ENCODE measurements around the gene SLC29A3. TPM values are rescaled to one million over a fixed set of nuclear protein-coding genes. Genes with fewer than 3 reads are reported as not detected.

SLC29A3 gene
- total and polyA plus RNA-seq, 2 donors from 2014 or later, result 5.3 to 5.7 TPM

DNA sequence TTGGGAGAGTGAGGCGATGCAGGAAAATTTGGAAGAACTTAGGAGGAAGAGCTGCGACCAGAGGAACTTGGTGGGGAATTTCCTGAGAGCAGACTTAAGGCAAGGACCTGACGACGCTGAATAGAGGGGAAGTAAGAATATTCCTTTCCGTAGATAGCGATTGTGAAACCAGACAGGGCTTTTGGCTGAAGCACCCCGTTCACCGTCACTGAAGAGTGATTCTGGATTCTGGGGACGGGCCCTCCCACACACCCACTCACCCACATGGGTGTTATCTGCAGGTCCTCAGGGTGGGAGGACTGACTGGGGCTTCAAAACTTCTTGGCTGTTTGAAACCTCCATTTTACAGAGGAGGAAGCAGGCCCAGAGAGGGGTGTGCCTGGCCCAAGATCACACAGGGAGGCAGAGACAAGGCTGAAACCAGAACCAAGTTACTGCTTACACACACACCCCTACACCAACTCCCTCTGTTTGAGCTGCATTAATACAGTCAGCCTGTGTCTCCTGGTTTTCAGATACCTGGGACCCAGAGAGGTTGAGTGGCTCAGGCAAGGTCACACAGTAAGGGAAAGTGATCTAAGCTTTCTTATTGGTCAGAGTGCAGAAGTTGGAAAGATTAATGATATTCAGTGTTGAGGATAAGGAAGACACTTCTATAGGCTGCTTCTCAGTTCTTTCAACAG is 40.4 kb downstream of the SLC29A3 start:
- intact Hi-C loops (cut with DNase I), result no loop called here
- peaks cover 0 to 11% (median 4%) of the 10 kb centered on the region in 3 donors for H3K36me3 ChIP-seq (ENCODE audit: control insufficient read depth in 2 of 3, insufficient read depth in 3 of 3, low read length in 3 of 3)
- no peak overlapping the region for H3K9ac ChIP-seq (ENCODE audit: low read length in 3 of 3)
- peaks cover 0 to 3% (median 0%) of the 10 kb centered on the region in 3 donors for H3K4me1 ChIP-seq (ENCODE audit: control insufficient read depth in 2 of 3, insufficient read depth in 2 of 3, low read depth in 1 of 3, low read length in 3 of 3)
- no peaks in the 10 kb centered on the region for H3K9me3 ChIP-seq (ENCODE audit: control insufficient read depth in 2 of 3, insufficient read depth in 1 of 3, low read length in 3 of 3)
- H3K27me3 ChIP-seq (ENCODE audit: control insufficient read depth, insufficient read depth, low read length), result no peaks in the 10 kb centered on the region
- TF ChIP-seq CTCF (IDR thresholded peaks at IDR 0.05; ENCODE audit: borderline replicate concordance, extremely low read depth, insufficient read depth), result no peak
- FAIRE-seq (no peak), DNase-seq (no peak)
- no peak overlapping the region for H3K27ac ChIP-seq (ENCODE audit: low read depth in 2 of 2, low read length in 2 of 2)
- no peak overlapping the region for H3K4me3 ChIP-seq (ENCODE audit: low read length in 3 of 3)

- FAIRE-seq (no peak), DNase-seq (no peak)
- Histone ChIP-seq H3K4me3 (ENCODE audit: low read length in 3 of 3) (no peak overlapping the region), H3K27me3 (ENCODE audit: control insufficient read depth, insufficient read depth, low read length) (no peaks in the 10 kb centered on the region), H3K4me1 (ENCODE audit: control insufficient read depth in 2 of 3, insufficient read depth in 2 of 3, low read depth in 1 of 3, low read length in 3 of 3) (peaks cover 0 to 3% (median 0%) of the 10 kb centered on the region in 3 donors), H3K9me3 (ENCODE audit: control insufficient read depth in 2 of 3, insufficient read depth in 1 of 3, low read length in 3 of 3) (no peaks in the 10 kb centered on the region), H3K36me3 (ENCODE audit: control insufficient read depth in 2 of 3, insufficient read depth in 3 of 3, low read length in 3 of 3) (peaks cover 0 to 7% (median 2%) of the 10 kb centered on the region in 3 donors), H3K9ac (ENCODE audit: low read length in 3 of 3) (no peak overlapping the region), H3K27ac (ENCODE audit: low read depth in 2 of 2, low read length in 2 of 2) (no peak overlapping the region)
- no peak for TF ChIP-seq CTCF (IDR thresholded peaks at IDR 0.05; ENCODE audit: borderline replicate concordance, extremely low read depth, insufficient read depth)
- intact Hi-C loops (cut with DNase I), result no loop called here
These were observed 41.7 kb downstream of the SLC29A3 start for GRCh38 chr10:71360735-71361134.

GRCh38 chr10:71361581-71361980 is 42.5 kb downstream of the SLC29A3 start:
- no peak for FAIRE-seq
- peaks cover 0 to 3% (median 0%) of the 10 kb centered on the region in 3 donors for H3K4me1 ChIP-seq (ENCODE audit: control insufficient read depth in 2 of 3, insufficient read depth in 2 of 3, low read depth in 1 of 3, low read length in 3 of 3)
- H3K27ac ChIP-seq (ENCODE audit: low read depth in 2 of 2, low read length in 2 of 2), result no peak overlapping the region

More at GRCh38 chr10:71361581-71361980, 42.5 kb downstream of the SLC29A3 start:
- H3K36me3 ChIP-seq (ENCODE audit: control insufficient read depth in 2 of 3, insufficient read depth in 3 of 3, low read length in 3 of 3), result peaks cover 0 to 7% (median 2%) of the 10 kb centered on the region in 3 donors
- DNase-seq, result no peak
- intact Hi-C loops (cut with DNase I), result no loop called here
- no peaks in the 10 kb centered on the region for H3K9me3 ChIP-seq (ENCODE audit: control insufficient read depth in 2 of 3, insufficient read depth in 1 of 3, low read length in 3 of 3)
- no peak overlapping the region for H3K4me3 ChIP-seq (ENCODE audit: low read length in 3 of 3)
- TF ChIP-seq CTCF (IDR thresholded peaks at IDR 0.05; ENCODE audit: borderline replicate concordance, extremely low read depth, insufficient read depth), result no peak
- H3K9ac ChIP-seq (ENCODE audit: low read length in 3 of 3), result no peak overlapping the region
- no peaks in the 10 kb centered on the region for H3K27me3 ChIP-seq (ENCODE audit: control insufficient read depth, insufficient read depth, low read length)
